ENCODE data around the gene KLF16. TPM values are rescaled to one million over a fixed set of nuclear protein-coding genes. Genes with fewer than 3 reads are reported as not detected.

The KLF16 gene
- total and polyA plus RNA-seq, 4 experiments from 2014 or later: 0.39 to 19.3 (median 9.6) TPM

GRCh38 chr19:1813192-1814182 is 49.9 kb downstream of the KLF16 start:
- H3K36me3 ChIP-seq (ENCODE audit: insufficient read depth, low read length): peaks cover 20% of the 10 kb centered on the region
- Mint-ChIP-seq H3K27ac (peak overlapping the region; percentile 87 to 98 (median 95)), H3K9me3 (no peaks in the 10 kb centered on the region), H3K4me3 (peak overlapping the region; percentile 86 to 99 (median 96)), H3K36me3 (peaks cover 3 to 21% of the 10 kb centered on the region in 2 donors), H3K4me1 (peaks cover 10 to 15% (median 11%) of the 10 kb centered on the region in 4 donors), H3K27me3 (no peaks in the 10 kb centered on the region)
- ChIA-PET POLR2A (ENCODE audit: partially characterized antibody) (interaction anchor here (0.6 to 1.2 kb wide), 2 partner anchors 43 to 162 kb away, joined by 3 to 5 read pairs; no protein-coding TSS in a partner anchor), CTCF (ENCODE audit: partially characterized antibody) (interaction anchor here (1.6 to 2.5 kb wide), 2 partner anchors 13 to 24 kb away, joined by 5 to 10 read pairs; no protein-coding TSS in a partner anchor)
- peak overlapping the region; percentile 73 for H3K4me3 ChIP-seq (ENCODE audit: low read length in 2 of 2)
- peak overlapping the region; percentile 42 for H3K27ac ChIP-seq (ENCODE audit: low read depth, low read length)
- no peaks in the 10 kb centered on the region for H3K27me3 ChIP-seq (ENCODE audit: insufficient read depth, low read length)
- H3K9me3 ChIP-seq (ENCODE audit: control insufficient read depth in 1 of 2, low read length in 2 of 2): no peaks in the 10 kb centered on the region
- intact Hi-C loops (cut with micrococcal nuclease): loop anchor here (2.0 to 5.0 kb wide), 5 partner anchors 25 to 221 kb away; partner anchors contain the start of genes MBD3 and UQCR11
- no peak for DNase-seq
- H3K4me1 ChIP-seq (ENCODE audit: insufficient read depth, low read length): peaks cover 14% of the 10 kb centered on the region

GRCh38 chr19:1812426-1813191 is 50.8 kb downstream of the KLF16 start:
- intact Hi-C loops (cut with micrococcal nuclease): loop anchor here (1.0 to 5.0 kb wide), 6 partner anchors 24 to 220 kb away; partner anchors contain the start of genes MBD3, REXO1 and UQCR11
- ChIA-PET POLR2A (ENCODE audit: partially characterized antibody) (no interaction called here), CTCF (ENCODE audit: partially characterized antibody) (no interaction called here)
- Mint-ChIP-seq H3K4me3 (peak overlapping the region; percentile 86 to 99 (median 96)), H3K27ac (peak overlapping the region; percentile 87 to 98 (median 95)), H3K9me3 (no peaks in the 10 kb centered on the region), H3K4me1 (peaks cover 10 to 15% (median 11%) of the 10 kb centered on the region in 4 donors), H3K36me3 (peaks cover 3 to 18% of the 10 kb centered on the region in 2 donors), H3K27me3 (no peaks in the 10 kb centered on the region)
- peaks cover 12% of the 10 kb centered on the region for H3K36me3 ChIP-seq (ENCODE audit: insufficient read depth, low read length)
- H3K27me3 ChIP-seq (ENCODE audit: insufficient read depth, low read length): no peaks in the 10 kb centered on the region
- H3K27ac ChIP-seq (ENCODE audit: low read depth, low read length): peak overlapping the region; percentile 42
- peak overlapping the region; percentile 73 for H3K4me3 ChIP-seq (ENCODE audit: low read length in 2 of 2)
- peak; percentile 85 to 90 (median 85) for DNase-seq
- H3K4me1 ChIP-seq (ENCODE audit: insufficient read depth, low read length): peaks cover 14% of the 10 kb centered on the region
- H3K9me3 ChIP-seq (ENCODE audit: control insufficient read depth in 1 of 2, low read length in 2 of 2): no peaks in the 10 kb centered on the region

- Histone ChIP-seq H3K27me3 (ENCODE audit: insufficient read depth, low read length) (no peaks in the 10 kb centered on the region), H3K27ac (ENCODE audit: low read depth, low read length) (peak within 1 kb of the TSS; percentile 42), H3K36me3 (ENCODE audit: insufficient read depth, low read length) (peaks cover 7% of the 10 kb centered on the region), H3K9me3 (ENCODE audit: control insufficient read depth in 1 of 2, low read length in 2 of 2) (no peaks in the 10 kb centered on the region), H3K4me3 (ENCODE audit: low read length in 2 of 2) (peak within 1 kb of the TSS; percentile 73), H3K4me1 (ENCODE audit: insufficient read depth, low read length) (peaks cover 14% of the 10 kb centered on the region)
- peak in 2 of 5 donors; percentile 48 to 52 for DNase-seq
- Mint-ChIP-seq H3K4me1 (peaks cover 10 to 15% (median 11%) of the 10 kb centered on the region in 4 donors), H3K36me3 (peaks cover 3 to 14% of the 10 kb centered on the region in 2 donors), H3K27me3 (no peaks in the 10 kb centered on the region), H3K9me3 (no peaks in the 10 kb centered on the region), H3K4me3 (peak within 1 kb of the TSS; percentile 86 to 99 (median 96)), H3K27ac (peak within 1 kb of the TSS; percentile 87 to 98 (median 95))
- POLR2A ChIA-PET (ENCODE audit: partially characterized antibody): interaction anchor here (1.0 to 1.1 kb wide), 3 partner anchors 14 to 159 kb away, joined by 3 read pairs; partner anchors contain the start of gene TCF3
- CTCF ChIA-PET (ENCODE audit: partially characterized antibody): no interaction called here
- intact Hi-C loops (cut with micrococcal nuclease): loop anchor here (1.0 to 5.0 kb wide), 6 partner anchors 23 to 220 kb away; partner anchors contain the start of genes MBD3, REXO1 and UQCR11
Measured at GRCh38 chr19:1811942-1812425, 51.4 kb downstream of the KLF16 start, which contains the start of gene ATP8B3. ATP8B3 (minus strand) TSS chr19:1812276; CDS start chr19:1811736, 540 bp downstream.

- ChIA-PET CTCF (ENCODE audit: partially characterized antibody) (interaction anchor here (1.7 kb wide), 1 partner anchor 15 kb away, joined by 4 read pairs; no protein-coding TSS in a partner anchor), POLR2A (ENCODE audit: partially characterized antibody) (interaction anchor here (1.0 to 1.1 kb wide), 3 partner anchors 15 to 159 kb away, joined by 3 read pairs; partner anchors contain the start of gene TCF3)
- DNase-seq: peak in 2 of 5 donors; percentile 24 to 70
- Histone ChIP-seq H3K36me3 (ENCODE audit: insufficient read depth, low read length) (peaks cover 7% of the 10 kb centered on the region), H3K27me3 (ENCODE audit: insufficient read depth, low read length) (no peaks in the 10 kb centered on the region), H3K27ac (ENCODE audit: low read depth, low read length) (peak overlapping the region; percentile 16), H3K9me3 (ENCODE audit: control insufficient read depth in 1 of 2, low read length in 2 of 2) (no peaks in the 10 kb centered on the region), H3K4me1 (ENCODE audit: insufficient read depth, low read length) (peaks cover 14% of the 10 kb centered on the region), H3K4me3 (ENCODE audit: low read length in 2 of 2) (peak overlapping the region in 1 of 2 donors; percentile 73)
- H3K9me3 Mint-ChIP-seq: no peaks in the 10 kb centered on the region
- H3K4me3 Mint-ChIP-seq: peak overlapping the region; percentile 51 to 87 (median 72)
- H3K27ac Mint-ChIP-seq: peak overlapping the region in 4 of 7 donors; percentile 52 to 84 (median 74)
- no peaks in the 10 kb centered on the region for H3K27me3 Mint-ChIP-seq
- intact Hi-C loops (cut with micrococcal nuclease): loop anchor here (5.0 kb wide), 2 partner anchors 44 to 219 kb away; partner anchors contain the start of gene MBD3
- peaks cover 3 to 14% of the 10 kb centered on the region in 2 donors for H3K36me3 Mint-ChIP-seq
- H3K4me1 Mint-ChIP-seq: peaks cover 10 to 15% (median 11%) of the 10 kb centered on the region in 4 donors
Measured at GRCh38 chr19:1811472-1811894, 51.9 kb downstream of the KLF16 start.

DNA sequence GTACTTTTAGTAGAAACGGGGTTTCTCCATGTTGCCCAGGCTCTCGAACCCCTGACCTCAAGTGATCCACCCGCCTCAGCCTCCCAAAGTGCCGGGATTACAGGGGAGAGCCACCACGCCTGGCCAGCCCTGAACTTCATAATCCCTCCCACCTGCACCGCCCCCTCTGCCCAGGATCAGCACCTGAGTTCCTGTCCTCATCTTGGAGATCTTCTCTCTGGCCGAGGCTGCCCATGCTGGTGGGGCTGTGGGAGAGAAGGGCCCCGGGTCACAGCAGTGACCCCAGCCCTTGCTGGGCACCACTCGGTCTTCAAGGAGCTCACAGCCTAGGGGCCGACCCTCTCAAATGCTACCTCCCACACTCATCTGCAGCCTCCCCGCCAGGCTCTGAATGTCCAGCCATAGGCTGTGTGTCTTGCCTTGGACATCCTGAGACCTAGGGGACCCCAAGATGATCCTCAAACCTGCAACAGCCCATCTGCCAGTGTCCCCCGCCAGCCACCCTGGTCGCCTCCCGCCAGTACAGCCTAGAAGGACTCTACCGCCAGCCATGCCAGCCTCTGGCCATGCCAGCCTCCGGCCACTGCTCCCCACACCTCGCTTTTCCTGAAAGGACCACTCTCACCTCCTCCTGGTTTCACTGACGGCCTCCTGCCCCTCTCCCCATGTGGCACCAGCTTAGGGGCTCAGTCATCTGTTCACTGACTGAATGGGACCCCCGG is 52.8 kb downstream of the KLF16 start:
- Histone ChIP-seq H3K36me3 (ENCODE audit: insufficient read depth, low read length) (peaks cover 4% of the 10 kb centered on the region), H3K9me3 (ENCODE audit: control insufficient read depth in 1 of 2, low read length in 2 of 2) (no peaks in the 10 kb centered on the region), H3K4me3 (ENCODE audit: low read length in 2 of 2) (no peak overlapping the region), H3K27me3 (ENCODE audit: insufficient read depth, low read length) (no peaks in the 10 kb centered on the region), H3K4me1 (ENCODE audit: insufficient read depth, low read length) (peaks cover 14% of the 10 kb centered on the region), H3K27ac (ENCODE audit: low read depth, low read length) (no peak overlapping the region)
- Mint-ChIP-seq H3K27ac (peak overlapping the region in 6 of 7 donors; percentile 41 to 84 (median 50)), H3K36me3 (peaks cover 3 to 12% of the 10 kb centered on the region in 2 donors), H3K9me3 (no peaks in the 10 kb centered on the region), H3K4me1 (peaks cover 10 to 15% (median 11%) of the 10 kb centered on the region in 4 donors), H3K4me3 (peak overlapping the region; percentile 17 to 87 (median 43)), H3K27me3 (no peaks in the 10 kb centered on the region)
- POLR2A ChIA-PET (ENCODE audit: partially characterized antibody): interaction anchor here (1.0 to 1.1 kb wide), 2 partner anchors 16 to 21 kb away, joined by 3 read pairs; no protein-coding TSS in a partner anchor
- intact Hi-C loops (cut with micrococcal nuclease): loop anchor here (5.0 kb wide), 2 partner anchors 43 to 218 kb away; partner anchors contain the start of gene MBD3
- CTCF ChIA-PET (ENCODE audit: partially characterized antibody): interaction anchor here (1.0 to 1.7 kb wide), 2 partner anchors 16 to 28 kb away, joined by 3 to 4 read pairs; no protein-coding TSS in a partner anchor
- DNase-seq: no peak

DNA sequence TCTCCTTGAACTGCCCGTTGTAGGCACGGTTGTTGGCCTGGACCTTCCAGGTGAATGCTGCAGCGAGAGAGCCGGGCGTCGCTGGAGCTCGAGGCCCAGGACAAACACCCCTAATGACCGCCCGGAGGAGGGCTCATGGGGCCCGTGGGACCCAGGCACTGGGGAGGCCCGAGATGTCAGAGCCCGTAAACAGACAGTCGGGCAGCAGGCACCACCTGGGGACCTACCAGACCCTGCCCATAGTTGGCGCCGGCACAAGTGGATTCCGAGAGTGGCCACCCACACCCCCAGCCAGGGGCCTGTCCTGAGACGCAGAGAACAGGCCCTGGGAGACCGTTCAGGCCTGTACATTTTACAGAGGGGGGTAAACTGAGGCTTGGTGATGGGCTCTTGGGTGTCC is 53.7 kb downstream of the KLF16 start:
- CTCF ChIA-PET (ENCODE audit: partially characterized antibody): interaction anchor here (1.0 to 1.7 kb wide), 2 partner anchors 16 to 29 kb away, joined by 3 to 4 read pairs; no protein-coding TSS in a partner anchor
- Mint-ChIP-seq H3K36me3 (peaks cover 0 to 9% of the 10 kb centered on the region in 2 donors), H3K27ac (peak overlapping the region in 1 of 7 donors; percentile 57), H3K9me3 (no peaks in the 10 kb centered on the region), H3K4me1 (peaks cover 10 to 15% (median 11%) of the 10 kb centered on the region in 4 donors), H3K4me3 (no peak overlapping the region), H3K27me3 (no peaks in the 10 kb centered on the region)
- Histone ChIP-seq H3K4me1 (ENCODE audit: insufficient read depth, low read length) (peaks cover 14% of the 10 kb centered on the region), H3K36me3 (ENCODE audit: insufficient read depth, low read length) (peaks cover 2% of the 10 kb centered on the region), H3K27ac (ENCODE audit: low read depth, low read length) (no peak overlapping the region), H3K4me3 (ENCODE audit: low read length in 2 of 2) (no peak overlapping the region), H3K27me3 (ENCODE audit: insufficient read depth, low read length) (no peaks in the 10 kb centered on the region), H3K9me3 (ENCODE audit: control insufficient read depth in 1 of 2, low read length in 2 of 2) (no peaks in the 10 kb centered on the region)
- intact Hi-C loops (cut with micrococcal nuclease): loop anchor here (5.0 kb wide), 2 partner anchors 42 to 217 kb away; partner anchors contain the start of gene MBD3
- no peak for DNase-seq
- POLR2A ChIA-PET (ENCODE audit: partially characterized antibody): no interaction called here

Data from CD4-positive, alpha-beta memory T cell (primary cell).